ENCODE data around the gene VPS45.

- no peak for TF ChIP-seq POLR2A (IDR thresholded peaks at IDR 0.05)
- no peak for TF ChIP-seq CTCF (IDR thresholded peaks at IDR 0.05)
Measured at GRCh38 chr1:150089846-150090520, 22.4 kb downstream of the VPS45 start.

Measured in right lobe of liver (tissue), 4 donors.